ENCODE data around the gene CAMK1G. TPM values are rescaled to one million over a fixed set of nuclear protein-coding genes. Genes with fewer than 3 reads are reported as not detected.

Gene CAMK1G
- total and polyA plus RNA-seq, 4 donors = 2.1 to 10.8 (median 8.8) TPM

GRCh38 chr1:209609041-209609790, 25.7 kb downstream of the CAMK1G start:
- no peak for DNase-seq (ENCODE audit: low read depth in 4 of 6, low spot score in 6 of 6)
- no peaks in the 10 kb centered on the region for H3K4me1 ChIP-seq (ENCODE audit: control insufficient read depth, insufficient read depth, low read length)
- H3K27me3 ChIP-seq (ENCODE audit: control insufficient read depth, insufficient read depth, low read length) = no peaks in the 10 kb centered on the region
- 86% methylated on average over 4 of the region's 9 CpGs for WGBS (ENCODE audit: insufficient coverage)
- no peaks in the 10 kb centered on the region for H3K9me3 ChIP-seq (ENCODE audit: control insufficient read depth, insufficient read depth, low read length)
- no peak overlapping the region for H3K4me3 ChIP-seq (ENCODE audit: low read depth, low read length)
- no peak overlapping the region for H3K27ac ChIP-seq (ENCODE audit: low read depth, low read length)
- peaks cover 17% of the 10 kb centered on the region for H3K36me3 ChIP-seq (ENCODE audit: control insufficient read depth, insufficient read depth, low read length)

- DNase-seq (ENCODE audit: low read depth in 4 of 6, low spot score in 6 of 6) = no peak
- H3K36me3 ChIP-seq (ENCODE audit: control insufficient read depth, insufficient read depth, low read length) = peaks cover 20% of the 10 kb centered on the region
- no peaks in the 10 kb centered on the region for H3K9me3 ChIP-seq (ENCODE audit: control insufficient read depth, insufficient read depth, low read length)
- no peak overlapping the region for H3K4me3 ChIP-seq (ENCODE audit: low read depth, low read length)
- no peaks in the 10 kb centered on the region for H3K27me3 ChIP-seq (ENCODE audit: control insufficient read depth, insufficient read depth, low read length)
- no peaks in the 10 kb centered on the region for H3K4me1 ChIP-seq (ENCODE audit: control insufficient read depth, insufficient read depth, low read length)
- H3K27ac ChIP-seq (ENCODE audit: low read depth, low read length) = no peak overlapping the region
- 99% methylated on average over 7 of the region's 8 CpGs for WGBS (ENCODE audit: insufficient coverage)
Observed at GRCh38 chr1:209609791-209610630, 26.5 kb downstream of the CAMK1G start.

GRCh38 chr1:209610631-209610905, 27.1 kb downstream of the CAMK1G start:
- Histone ChIP-seq H3K4me3 (ENCODE audit: low read depth, low read length) (no peak overlapping the region), H3K27me3 (ENCODE audit: control insufficient read depth, insufficient read depth, low read length) (no peaks in the 10 kb centered on the region), H3K36me3 (ENCODE audit: control insufficient read depth, insufficient read depth, low read length) (peaks cover 24% of the 10 kb centered on the region), H3K9me3 (ENCODE audit: control insufficient read depth, insufficient read depth, low read length) (no peaks in the 10 kb centered on the region), H3K27ac (ENCODE audit: low read depth, low read length) (no peak overlapping the region), H3K4me1 (ENCODE audit: control insufficient read depth, insufficient read depth, low read length) (no peaks in the 10 kb centered on the region)
- WGBS (ENCODE audit: insufficient coverage) = 93% methylated on average over 3 of the region's 3 CpGs
- DNase-seq (ENCODE audit: low read depth in 4 of 6, low spot score in 6 of 6) = no peak

GRCh38 chr1:209611771-209612570, 28.5 kb downstream of the CAMK1G start:
- no peaks in the 10 kb centered on the region for H3K9me3 ChIP-seq (ENCODE audit: control insufficient read depth, insufficient read depth, low read length)
- WGBS (ENCODE audit: insufficient coverage) = 97% methylated on average over 10 of the region's 13 CpGs
- H3K4me3 ChIP-seq (ENCODE audit: low read depth, low read length) = no peak overlapping the region
- H3K27ac ChIP-seq (ENCODE audit: low read depth, low read length) = no peak overlapping the region
- H3K4me1 ChIP-seq (ENCODE audit: control insufficient read depth, insufficient read depth, low read length) = no peaks in the 10 kb centered on the region
- H3K36me3 ChIP-seq (ENCODE audit: control insufficient read depth, insufficient read depth, low read length) = peaks cover 22% of the 10 kb centered on the region
- DNase-seq (ENCODE audit: low read depth in 4 of 6, low spot score in 6 of 6) = no peak
- H3K27me3 ChIP-seq (ENCODE audit: control insufficient read depth, insufficient read depth, low read length) = no peaks in the 10 kb centered on the region

- 90% methylated on average over 12 of the region's 12 CpGs for WGBS (ENCODE audit: insufficient coverage)
- H3K4me3 ChIP-seq (ENCODE audit: low read depth, low read length) = no peak overlapping the region
- H3K9me3 ChIP-seq (ENCODE audit: control insufficient read depth, insufficient read depth, low read length) = no peaks in the 10 kb centered on the region
- DNase-seq (ENCODE audit: low read depth in 4 of 6, low spot score in 6 of 6) = no peak
- no peak overlapping the region for H3K27ac ChIP-seq (ENCODE audit: low read depth, low read length)
- peaks cover 21% of the 10 kb centered on the region for H3K36me3 ChIP-seq (ENCODE audit: control insufficient read depth, insufficient read depth, low read length)
- H3K27me3 ChIP-seq (ENCODE audit: control insufficient read depth, insufficient read depth, low read length) = no peaks in the 10 kb centered on the region
- H3K4me1 ChIP-seq (ENCODE audit: control insufficient read depth, insufficient read depth, low read length) = no peaks in the 10 kb centered on the region
Observed at GRCh38 chr1:209612646-209613399, 29.3 kb downstream of the CAMK1G start.

GRCh38 chr1:209613400-209614150, 30.1 kb downstream of the CAMK1G start:
- no peaks in the 10 kb centered on the region for H3K27me3 ChIP-seq (ENCODE audit: control insufficient read depth, insufficient read depth, low read length)
- peaks cover 4% of the 10 kb centered on the region for H3K4me1 ChIP-seq (ENCODE audit: control insufficient read depth, insufficient read depth, low read length)
- 79% methylated on average over 2 of the region's 4 CpGs for WGBS (ENCODE audit: insufficient coverage)
- no peak for DNase-seq (ENCODE audit: low read depth in 4 of 6, low spot score in 6 of 6)
- no peak overlapping the region for H3K27ac ChIP-seq (ENCODE audit: low read depth, low read length)
- H3K9me3 ChIP-seq (ENCODE audit: control insufficient read depth, insufficient read depth, low read length) = no peaks in the 10 kb centered on the region
- H3K36me3 ChIP-seq (ENCODE audit: control insufficient read depth, insufficient read depth, low read length) = peaks cover 25% of the 10 kb centered on the region
- no peak overlapping the region for H3K4me3 ChIP-seq (ENCODE audit: low read depth, low read length)

- DNase-seq (ENCODE audit: low read depth in 4 of 6, low spot score in 6 of 6) = no peak
- Histone ChIP-seq H3K4me3 (ENCODE audit: low read depth, low read length) (no peak overlapping the region), H3K36me3 (ENCODE audit: control insufficient read depth, insufficient read depth, low read length) (peaks cover 25% of the 10 kb centered on the region), H3K4me1 (ENCODE audit: control insufficient read depth, insufficient read depth, low read length) (peaks cover 8% of the 10 kb centered on the region), H3K9me3 (ENCODE audit: control insufficient read depth, insufficient read depth, low read length) (no peaks in the 10 kb centered on the region), H3K27me3 (ENCODE audit: control insufficient read depth, insufficient read depth, low read length) (no peaks in the 10 kb centered on the region), H3K27ac (ENCODE audit: low read depth, low read length) (no peak overlapping the region)
- 96% methylated on average over 4 of the region's 5 CpGs for WGBS (ENCODE audit: insufficient coverage)
Observed at GRCh38 chr1:209614151-209614420, 30.6 kb downstream of the CAMK1G start.

- WGBS (ENCODE audit: insufficient coverage) = 96% methylated on average over 5 of the region's 5 CpGs
- Histone ChIP-seq H3K27ac (ENCODE audit: low read depth, low read length) (no peak overlapping the region), H3K36me3 (ENCODE audit: control insufficient read depth, insufficient read depth, low read length) (peaks cover 25% of the 10 kb centered on the region), H3K4me1 (ENCODE audit: control insufficient read depth, insufficient read depth, low read length) (peaks cover 8% of the 10 kb centered on the region), H3K9me3 (ENCODE audit: control insufficient read depth, insufficient read depth, low read length) (no peaks in the 10 kb centered on the region), H3K27me3 (ENCODE audit: control insufficient read depth, insufficient read depth, low read length) (no peaks in the 10 kb centered on the region), H3K4me3 (ENCODE audit: low read depth, low read length) (no peak overlapping the region)
- DNase-seq (ENCODE audit: low read depth in 4 of 6, low spot score in 6 of 6) = no peak
Observed at GRCh38 chr1:209614906-209615305, 31.4 kb downstream of the CAMK1G start.
